Measurements from ENCODE around the gene CMTR1. TPM values are rescaled to one million over a fixed set of nuclear protein-coding genes. Genes with fewer than 3 reads are reported as not detected.
A peak's percentile ranks its signal among the peaks of the same experiment; 100 is the strongest.

The CMTR1 gene, protein sequence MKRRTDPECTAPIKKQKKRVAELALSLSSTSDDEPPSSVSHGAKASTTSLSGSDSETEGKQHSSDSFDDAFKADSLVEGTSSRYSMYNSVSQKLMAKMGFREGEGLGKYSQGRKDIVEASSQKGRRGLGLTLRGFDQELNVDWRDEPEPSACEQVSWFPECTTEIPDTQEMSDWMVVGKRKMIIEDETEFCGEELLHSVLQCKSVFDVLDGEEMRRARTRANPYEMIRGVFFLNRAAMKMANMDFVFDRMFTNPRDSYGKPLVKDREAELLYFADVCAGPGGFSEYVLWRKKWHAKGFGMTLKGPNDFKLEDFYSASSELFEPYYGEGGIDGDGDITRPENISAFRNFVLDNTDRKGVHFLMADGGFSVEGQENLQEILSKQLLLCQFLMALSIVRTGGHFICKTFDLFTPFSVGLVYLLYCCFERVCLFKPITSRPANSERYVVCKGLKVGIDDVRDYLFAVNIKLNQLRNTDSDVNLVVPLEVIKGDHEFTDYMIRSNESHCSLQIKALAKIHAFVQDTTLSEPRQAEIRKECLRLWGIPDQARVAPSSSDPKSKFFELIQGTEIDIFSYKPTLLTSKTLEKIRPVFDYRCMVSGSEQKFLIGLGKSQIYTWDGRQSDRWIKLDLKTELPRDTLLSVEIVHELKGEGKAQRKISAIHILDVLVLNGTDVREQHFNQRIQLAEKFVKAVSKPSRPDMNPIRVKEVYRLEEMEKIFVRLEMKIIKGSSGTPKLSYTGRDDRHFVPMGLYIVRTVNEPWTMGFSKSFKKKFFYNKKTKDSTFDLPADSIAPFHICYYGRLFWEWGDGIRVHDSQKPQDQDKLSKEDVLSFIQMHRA
- total RNA-seq (35.6 TPM), polyA plus RNA-seq (ENCODE audit: insufficient read depth, low read depth, low replicate concordance) (17.3 TPM)
- long read RNA-seq, donor 1, full-length matches to known transcripts, result 6 of 6 reads
- long read RNA-seq, donor 1, partial matches to known transcripts, result 0 of 6 reads
- long read RNA-seq, donor 1, other reads (novel, unspliced or antisense), result 0 of 6 reads
- long read RNA-seq, donor 2, full-length matches to known transcripts, result 8 of 8 reads
- long read RNA-seq, donor 2, partial matches to known transcripts, result 0 of 8 reads
- long read RNA-seq, donor 2, other reads (novel, unspliced or antisense), result 0 of 8 reads
- long read RNA-seq, donor 3, full-length matches to known transcripts, result 3 of 3 reads
- long read RNA-seq, donor 3, partial matches to known transcripts, result 0 of 3 reads
- long read RNA-seq, donor 3, other reads (novel, unspliced or antisense), result 0 of 3 reads
- long read RNA-seq, donor 4, full-length matches to known transcripts, result 1 of 1 reads
- long read RNA-seq, donor 4, partial matches to known transcripts, result 0 of 1 reads
- long read RNA-seq, donor 4, other reads (novel, unspliced or antisense), result 0 of 1 reads
- long read RNA-seq, donor 5, partial matches to known transcripts, result 0 of 6 reads
- long read RNA-seq, donor 5, other reads (novel, unspliced or antisense), result 6 of 6 reads
- long read RNA-seq, donor 6, result 0 reads
- long read RNA-seq, donor 7, full-length matches to known transcripts, result 6 of 24 reads
- long read RNA-seq, donor 7, partial matches to known transcripts, result 15 of 24 reads
- long read RNA-seq, donor 7, other reads (novel, unspliced or antisense), result 3 of 24 reads
- long read RNA-seq, donor 8, full-length matches to known transcripts, result 2 of 2 reads
- long read RNA-seq, donor 8, partial matches to known transcripts, result 0 of 2 reads
- long read RNA-seq, donor 8, other reads (novel, unspliced or antisense), result 0 of 2 reads
- long read RNA-seq, donor 9, full-length matches to known transcripts, result 2 of 2 reads
- long read RNA-seq, donor 9, partial matches to known transcripts, result 0 of 2 reads
- long read RNA-seq, donor 9, other reads (novel, unspliced or antisense), result 0 of 2 reads
- long read RNA-seq, donor 10, full-length matches to known transcripts, result 2 of 2 reads
- long read RNA-seq, donor 10, partial matches to known transcripts, result 0 of 2 reads
- long read RNA-seq, donor 10, other reads (novel, unspliced or antisense), result 0 of 2 reads

DNA sequence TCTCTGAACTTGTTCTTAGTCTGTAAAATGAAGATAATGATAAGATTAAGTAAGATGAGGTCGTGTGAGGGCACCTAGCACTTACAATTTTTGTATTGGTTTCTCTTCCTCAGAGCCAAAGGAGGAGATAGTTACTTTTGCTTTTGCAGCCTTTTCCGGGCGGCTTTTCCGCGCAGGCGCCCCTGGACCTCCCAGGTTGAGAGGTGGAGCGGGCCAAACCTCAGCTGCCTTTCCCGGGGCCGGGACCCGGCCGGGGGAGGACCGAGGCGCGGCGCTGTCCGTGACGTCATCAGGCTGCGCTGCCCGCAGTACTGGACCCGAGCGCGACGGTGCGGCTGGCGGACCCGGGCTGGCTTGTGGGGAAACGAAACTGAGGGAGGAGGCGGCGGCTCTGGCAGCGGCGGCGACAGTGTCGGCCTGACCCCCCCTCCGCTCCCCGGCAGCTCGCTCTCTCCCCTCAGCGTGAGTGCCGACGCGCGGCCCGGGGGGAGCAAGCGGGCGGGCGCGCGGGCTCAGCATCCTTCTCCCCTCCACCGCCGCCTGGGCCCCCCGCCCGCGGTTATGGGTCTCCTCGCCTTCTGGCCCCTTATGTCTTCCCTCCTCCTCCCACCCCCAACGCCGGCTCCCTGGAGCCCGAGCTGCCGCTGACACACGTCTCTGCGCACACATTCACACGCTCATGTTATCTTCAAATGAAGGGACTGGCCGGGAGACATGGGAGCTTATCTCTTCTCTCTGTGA is at the start of gene CMTR1:
Gene CMTR1, plus strand, starts transcription at position 306 of the 741 bp plus-strand sequence. CDS start 2,409 bp downstream, outside the sequence.
- peak within 1 kb of the TSS; percentile 38 to 96 (median 63) for H3K9ac ChIP-seq (ENCODE audit: low read length in 3 of 3)
- peak; percentile 93 to 98 (median 95) for DNase-seq
- peak; percentile 10 for TF ChIP-seq CTCF (IDR thresholded peaks at IDR 0.05; ENCODE audit: borderline replicate concordance, extremely low read depth, insufficient read depth)
- H3K27ac ChIP-seq (ENCODE audit: low read depth in 2 of 2, low read length in 2 of 2), result peak within 1 kb of the TSS; percentile 45 to 53
- FAIRE-seq, result no peak
- no peaks in the 10 kb centered on the region for H3K9me3 ChIP-seq (ENCODE audit: control insufficient read depth in 2 of 3, insufficient read depth in 1 of 3, low read length in 3 of 3)
- intact Hi-C loops (cut with DNase I), result no loop called here
- peaks cover 4 to 10% (median 9%) of the 10 kb centered on the region in 3 donors for H3K4me1 ChIP-seq (ENCODE audit: control insufficient read depth in 2 of 3, insufficient read depth in 2 of 3, low read depth in 1 of 3, low read length in 3 of 3)
- H3K4me3 ChIP-seq (ENCODE audit: low read length in 3 of 3), result peak within 1 kb of the TSS; percentile 73 to 99 (median 85)
- peaks cover 6 to 17% (median 10%) of the 10 kb centered on the region in 3 donors for H3K36me3 ChIP-seq (ENCODE audit: control insufficient read depth in 2 of 3, insufficient read depth in 3 of 3, low read length in 3 of 3)
- H3K27me3 ChIP-seq (ENCODE audit: control insufficient read depth, insufficient read depth, low read length), result no peaks in the 10 kb centered on the region

GRCh38 chr6:37388578-37388977 is 44.4 kb upstream of the CMTR1 start:
- FAIRE-seq, result no peak
- no peak overlapping the region for H3K27ac ChIP-seq (ENCODE audit: low read depth in 2 of 2, low read length in 2 of 2)
- H3K4me1 ChIP-seq (ENCODE audit: control insufficient read depth in 2 of 3, insufficient read depth in 2 of 3, low read depth in 1 of 3, low read length in 3 of 3), result no peaks in the 10 kb centered on the region
- H3K4me3 ChIP-seq (ENCODE audit: low read length in 3 of 3), result no peak overlapping the region
- no peak for TF ChIP-seq CTCF (IDR thresholded peaks at IDR 0.05; ENCODE audit: borderline replicate concordance, extremely low read depth, insufficient read depth)
- no peaks in the 10 kb centered on the region for H3K9me3 ChIP-seq (ENCODE audit: control insufficient read depth in 2 of 3, insufficient read depth in 1 of 3, low read length in 3 of 3)
- peaks cover 0 to 11% (median 3%) of the 10 kb centered on the region in 3 donors for H3K36me3 ChIP-seq (ENCODE audit: control insufficient read depth in 2 of 3, insufficient read depth in 3 of 3, low read length in 3 of 3)
- intact Hi-C loops (cut with DNase I), result no loop called here
- H3K9ac ChIP-seq (ENCODE audit: low read length in 3 of 3), result no peak overlapping the region
- H3K27me3 ChIP-seq (ENCODE audit: control insufficient read depth, insufficient read depth, low read length), result no peaks in the 10 kb centered on the region
- no peak for DNase-seq
